PC-3 (cell line): ENCODE measurements around the gene ARHGAP18.

Experiments used
- EZH2 ChIP-seq: fragments of 300-600 bp; sonication (generic); IDR thresholded peaks from one replicate; pipeline ENCODE4 v1.6.1; 2017; ENCODE audit warnings: antibody characterized with exemption, mild to moderate bottlenecking, low read length; ENCODE audit not compliant: unreplicated experiment
- EZH2phosphoT487 ChIP-seq: fragments of 300-600 bp; sonication (generic); IDR thresholded peaks from 2 replicates; pipeline ENCODE4 v1.6.1; 2018; ENCODE audit warnings: mild to moderate bottlenecking, antibody characterized with exemption, low read length, borderline replicate concordance
- TF ChIP-seq, protein P1 (sequence below): fragments of 300-600 bp; sonication (generic); conservative IDR thresholded peaks from 2 replicates; pipeline ENCODE4 v1.5.1; 2017; ENCODE audit warnings: antibody characterized with exemption, low read depth, mild to moderate bottlenecking, low read length

- no peak for TF ChIP-seq EZH2
- TF ChIP-seq, protein P1, sequence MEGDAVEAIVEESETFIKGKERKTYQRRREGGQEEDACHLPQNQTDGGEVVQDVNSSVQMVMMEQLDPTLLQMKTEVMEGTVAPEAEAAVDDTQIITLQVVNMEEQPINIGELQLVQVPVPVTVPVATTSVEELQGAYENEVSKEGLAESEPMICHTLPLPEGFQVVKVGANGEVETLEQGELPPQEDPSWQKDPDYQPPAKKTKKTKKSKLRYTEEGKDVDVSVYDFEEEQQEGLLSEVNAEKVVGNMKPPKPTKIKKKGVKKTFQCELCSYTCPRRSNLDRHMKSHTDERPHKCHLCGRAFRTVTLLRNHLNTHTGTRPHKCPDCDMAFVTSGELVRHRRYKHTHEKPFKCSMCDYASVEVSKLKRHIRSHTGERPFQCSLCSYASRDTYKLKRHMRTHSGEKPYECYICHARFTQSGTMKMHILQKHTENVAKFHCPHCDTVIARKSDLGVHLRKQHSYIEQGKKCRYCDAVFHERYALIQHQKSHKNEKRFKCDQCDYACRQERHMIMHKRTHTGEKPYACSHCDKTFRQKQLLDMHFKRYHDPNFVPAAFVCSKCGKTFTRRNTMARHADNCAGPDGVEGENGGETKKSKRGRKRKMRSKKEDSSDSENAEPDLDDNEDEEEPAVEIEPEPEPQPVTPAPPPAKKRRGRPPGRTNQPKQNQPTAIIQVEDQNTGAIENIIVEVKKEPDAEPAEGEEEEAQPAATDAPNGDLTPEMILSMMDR: no peak
- TF ChIP-seq EZH2phosphoT487: no peak
These were observed 31.5 kb downstream of the ARHGAP18 start for GRCh38 chr6:129678463-129678862.
